ENCODE measurements around the gene BTLA.

GRCh38 chr3:112471596-112472325 lies 27.5 kb downstream of the BTLA start:
- TF ChIP-seq CTCF (conservative IDR thresholded peaks at IDR 0.05; ENCODE audit: low read depth, low read length) (no peak), EZH2phosphoT487 (IDR thresholded peaks at IDR 0.05; ENCODE audit: borderline replicate concordance, low read length) (no peak)

Measured in PC-3 (cell line).